CD4-positive, alpha-beta T cell treated with Interleukin-10 for 1 hour (primary cell): ENCODE results near the gene THOP1.
A peak's percentile ranks its signal among the peaks of the same experiment; 100 is the strongest.

ENCODE experiments used
- DNase-seq: peaks from one replicate; pipeline ENCODE4 v3.0.0-alpha.2; 2020

The THOP1 gene

DNA sequence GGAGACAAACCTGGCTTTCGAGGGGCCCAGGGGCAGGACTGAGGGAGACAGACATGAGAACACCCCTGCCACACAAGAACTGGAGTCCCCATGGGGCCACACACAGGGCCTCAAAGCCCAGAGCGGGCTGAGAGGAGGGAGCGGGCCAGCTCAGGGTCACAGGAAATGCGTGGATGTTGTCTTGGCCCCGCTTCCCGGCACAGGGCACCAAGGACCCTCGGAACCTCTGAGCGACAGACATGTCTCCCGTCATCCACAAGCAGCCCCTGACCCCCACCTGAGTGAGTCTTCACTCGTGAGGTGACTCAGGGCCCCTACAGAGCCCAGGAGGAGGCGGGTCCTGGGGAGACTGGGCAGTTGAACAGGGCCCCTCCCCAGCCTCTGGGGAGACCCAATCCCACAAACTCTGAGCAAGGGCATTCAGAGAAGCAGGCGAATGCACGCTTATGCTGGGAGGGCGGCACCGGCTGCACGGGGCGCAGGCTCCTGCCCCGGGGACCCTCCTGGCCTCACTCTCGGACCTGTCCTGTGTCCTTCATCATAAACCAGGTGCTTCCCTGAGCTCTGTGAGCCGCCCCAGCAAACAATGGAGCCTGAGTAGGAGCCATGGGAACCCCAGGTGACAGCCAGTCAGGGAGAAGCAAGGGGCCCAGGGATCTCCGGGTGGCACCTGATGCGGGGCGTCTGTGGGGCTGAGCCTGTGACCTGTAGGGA, 22.4 kb upstream of the THOP1 start:
- no peak for DNase-seq

DNA sequence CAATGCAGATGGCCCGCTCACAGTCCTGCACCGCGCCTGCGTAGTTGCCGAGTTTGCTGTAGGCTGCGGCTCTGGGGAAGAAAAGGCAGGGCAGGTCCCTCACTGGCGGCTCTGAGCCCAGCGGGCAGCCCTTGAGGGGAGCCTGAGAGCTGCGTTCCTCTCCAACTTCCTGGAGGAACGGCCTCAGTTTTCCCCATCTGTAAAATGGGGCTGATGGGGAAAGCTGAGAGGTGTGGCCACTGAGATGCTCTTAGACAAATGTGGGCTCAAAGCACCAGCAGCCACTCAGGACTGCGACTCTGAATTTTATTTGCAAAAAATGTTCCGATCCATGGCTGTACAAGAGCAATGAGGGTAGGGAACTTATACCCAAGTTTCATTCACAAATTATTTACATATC, 21.6 kb upstream of the THOP1 start:
- DNase-seq: no peak

DNA sequence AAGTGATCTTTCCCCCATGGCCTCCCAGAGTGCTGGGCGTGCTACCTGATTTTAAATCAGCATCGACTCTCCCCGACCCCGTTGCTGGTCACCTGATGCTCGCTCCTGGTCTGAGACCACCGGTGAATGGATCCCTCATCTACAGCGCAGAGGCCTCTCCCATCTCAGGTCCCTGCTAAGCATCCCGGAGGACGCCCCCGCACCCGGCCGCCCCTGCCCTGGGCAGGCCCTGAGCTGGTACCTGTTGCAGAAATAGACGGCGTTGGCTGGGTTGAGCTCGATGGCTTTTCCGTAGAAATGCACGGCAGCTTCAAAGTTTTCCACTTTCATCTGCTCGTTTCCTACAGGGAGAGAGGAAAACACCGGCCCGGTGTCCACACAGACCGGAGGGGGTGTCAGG, 20.4 kb upstream of the THOP1 start:
- DNase-seq: no peak

- DNase-seq: no peak
Observed at GRCh38 chr19:2765376-2765775, 19.9 kb upstream of the THOP1 start.

GRCh38 chr19:2766594-2767372, 18.5 kb upstream of the THOP1 start:
- DNase-seq: no peak

GRCh38 chr19:2767688-2768087, 17.6 kb upstream of the THOP1 start:
- no peak for DNase-seq

GRCh38 chr19:2768365-2769132, 16.8 kb upstream of the THOP1 start:
- no peak for DNase-seq

DNA sequence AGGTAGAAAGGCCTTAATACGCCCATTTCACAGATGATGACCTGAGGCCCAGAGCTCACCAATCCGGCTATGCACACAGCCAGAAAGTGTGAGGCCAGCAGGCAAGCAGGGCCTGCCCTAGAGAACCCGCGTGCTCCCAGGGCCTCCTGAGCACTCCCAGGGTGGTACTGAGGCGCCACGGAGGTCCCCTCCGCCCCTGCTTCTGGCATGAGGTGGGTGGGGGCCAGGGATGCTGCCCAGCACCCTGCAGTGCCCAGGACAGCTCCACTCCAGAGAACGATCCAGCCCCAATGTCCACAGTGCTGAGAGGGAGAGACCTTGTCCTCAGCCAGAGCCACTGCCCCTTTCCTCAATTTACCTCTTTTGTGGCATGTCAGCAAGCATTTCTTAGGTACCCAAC, 16.1 kb upstream of the THOP1 start:
- DNase-seq: no peak

DNA sequence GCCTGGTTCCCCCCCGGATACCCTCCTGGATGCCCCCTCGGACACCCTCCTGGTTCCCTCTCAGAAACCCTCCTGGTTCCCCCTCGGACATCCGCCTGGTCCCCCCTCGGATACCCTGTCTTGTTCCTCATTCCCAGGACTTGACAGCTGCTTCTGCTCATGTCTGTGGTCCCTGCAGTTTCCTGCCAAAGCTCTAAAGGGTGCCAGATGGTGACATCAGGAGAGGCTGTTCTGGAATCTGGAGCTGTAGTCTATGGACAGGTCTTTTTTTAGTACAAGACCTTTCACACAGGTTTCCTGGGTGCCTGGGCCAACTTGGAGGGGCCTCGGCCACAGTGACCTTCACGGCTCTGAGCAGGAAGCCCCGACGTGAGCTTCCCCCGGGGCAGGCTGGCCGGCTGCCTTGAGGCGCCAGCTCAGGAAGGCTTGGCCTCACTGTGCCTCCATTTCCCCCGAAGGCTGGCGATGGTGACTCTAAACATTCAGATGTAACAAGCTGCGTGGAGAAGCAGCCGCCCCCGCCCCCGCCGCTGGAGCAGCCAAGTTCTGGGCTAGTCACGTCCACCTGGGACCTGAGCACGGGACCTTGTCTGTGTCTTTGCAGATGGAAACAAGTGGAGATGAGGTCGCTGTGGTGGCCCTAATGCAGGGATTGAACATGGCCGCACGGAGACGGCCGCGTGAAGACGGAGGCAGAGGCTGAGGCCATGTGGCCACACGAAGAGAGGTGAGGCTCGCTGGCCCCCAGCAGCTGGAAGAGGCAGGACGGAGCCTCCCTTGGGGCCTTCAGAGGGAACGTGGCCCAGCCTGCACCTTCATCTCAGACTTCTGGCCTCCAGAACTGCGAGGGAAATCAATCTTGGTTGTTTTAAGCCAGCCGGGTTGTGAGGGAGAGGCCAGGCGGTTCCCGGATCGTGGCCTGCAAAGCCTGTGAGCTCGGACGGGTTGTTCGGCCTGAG, 15.0 kb upstream of the THOP1 start:
- DNase-seq: no peak

- no peak for DNase-seq
Observed at GRCh38 chr19:2771786-2772674, 13.3 kb upstream of the THOP1 start.

- DNase-seq: no peak
Observed at GRCh38 chr19:2774083-2774679, 11.1 kb upstream of the THOP1 start.

DNA sequence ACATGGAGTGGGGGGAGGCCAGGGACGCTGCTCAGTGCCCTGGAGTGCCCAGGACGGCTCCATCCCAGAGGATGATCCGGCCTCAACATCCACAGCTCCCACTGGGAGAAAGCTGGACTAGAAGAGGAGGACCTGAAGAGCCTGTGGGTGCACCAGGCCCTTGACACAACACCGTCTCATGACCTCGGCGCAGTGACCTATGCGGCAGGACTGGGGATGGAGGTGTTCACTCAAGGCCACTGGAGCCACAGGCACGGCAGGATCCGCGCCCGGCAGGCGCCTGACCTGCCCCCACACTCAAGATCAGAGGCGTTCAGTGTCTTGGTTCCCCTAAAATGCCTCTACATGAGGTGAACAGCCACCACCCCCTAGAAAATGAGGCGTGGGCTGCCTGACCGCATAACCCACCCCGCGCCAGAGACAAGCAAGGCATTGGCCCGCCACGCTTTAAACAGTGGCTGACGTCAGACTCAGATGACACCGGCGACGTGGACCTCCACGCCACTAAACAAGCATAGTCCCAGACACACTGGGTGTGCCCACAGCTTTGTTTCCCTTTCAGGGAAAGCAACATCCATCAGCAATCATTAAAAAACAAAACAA, 10.2 kb upstream of the THOP1 start:
- peak; percentile 32 for DNase-seq

GRCh38 chr19:2775556-2776430, 9.5 kb upstream of the THOP1 start:
- DNase-seq: peak; percentile 74

GRCh38 chr19:2777952-2778683, 7.2 kb upstream of the THOP1 start:
- no peak for DNase-seq

- DNase-seq: no peak
Observed at GRCh38 chr19:2779121-2779740, 6.1 kb upstream of the THOP1 start.

DNA sequence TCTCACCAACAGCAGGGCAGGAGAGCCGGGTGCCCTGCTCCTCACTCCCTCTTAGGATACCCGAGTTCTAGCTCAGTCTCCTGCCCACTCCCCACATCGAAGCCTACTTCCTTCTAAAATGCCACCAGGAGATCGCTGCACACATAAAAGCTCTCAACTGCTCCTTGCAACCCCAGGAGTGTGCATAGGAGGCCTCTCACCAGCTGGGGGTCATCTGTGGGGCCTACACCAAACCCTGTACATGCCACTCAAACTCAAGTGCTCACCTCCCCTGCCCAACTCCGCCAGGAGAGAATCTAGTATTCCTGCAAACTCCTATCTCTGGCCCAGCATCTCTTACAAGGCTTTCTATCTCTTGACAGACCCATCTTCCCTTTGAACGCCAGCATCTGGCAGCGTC, 5.0 kb upstream of the THOP1 start:
- DNase-seq: no peak

GRCh38 chr19:2782329-2782935, 2.9 kb upstream of the THOP1 start:
- no peak for DNase-seq
